Adrenal gland (tissue), 5 donors: Measurements from ENCODE around the gene PUM2.

Experiments
- CTCF ChIP-seq, 6 experiments: fragments of 450-650 bp in 4 of 6; fragments of 200-600 bp in 2 of 6; sonication (generic) in 1 of 6; IDR thresholded peaks; 1 replicate in 5 of 6; 2 replicates in 1 of 6; pipeline versions ENCODE4 v1.5.1 to v1.8.0; 2016 to 2021; ENCODE audit warnings: antibody characterized with exemption in 6 of 6, mild to moderate bottlenecking in 2 of 6, moderate library complexity in 1 of 6
- POLR2A ChIP-seq, 2 donors: fragments of 450-650 bp; IDR thresholded peaks; one replicate each; pipeline ENCODE4 v1.6.1; 2017; ENCODE audit warnings: antibody characterized with exemption in 2 of 2, mild to moderate bottlenecking in 2 of 2, moderate library complexity in 1 of 2
- donor health status: DM: no; HTN: no; CAD: no.

- TF ChIP-seq CTCF (IDR thresholded peaks at IDR 0.05) (no peak), POLR2A (IDR thresholded peaks at IDR 0.05) (no peak)
Observed at GRCh38 chr2:20330192-20330591, 20.5 kb downstream of the PUM2 start.
